ENCODE data around the gene TRIM46. TPM values are rescaled to one million over a fixed set of nuclear protein-coding genes. Genes with fewer than 3 reads are reported as not detected.
A peak's percentile ranks its signal among the peaks of the same experiment; 100 is the strongest.
"Not testable (repeated sequence)": the region's sequence is repeated elsewhere in the genome, so short reads cannot be mapped to it uniquely, and the experiment has no call there.

TRIM46 gene
- total RNA-seq, 3 donors from 2014 or later (not counting 1 experiment from before 2014, with no cell fraction given), result 0.94 to 4.9 (median 2.5) TPM

DNA sequence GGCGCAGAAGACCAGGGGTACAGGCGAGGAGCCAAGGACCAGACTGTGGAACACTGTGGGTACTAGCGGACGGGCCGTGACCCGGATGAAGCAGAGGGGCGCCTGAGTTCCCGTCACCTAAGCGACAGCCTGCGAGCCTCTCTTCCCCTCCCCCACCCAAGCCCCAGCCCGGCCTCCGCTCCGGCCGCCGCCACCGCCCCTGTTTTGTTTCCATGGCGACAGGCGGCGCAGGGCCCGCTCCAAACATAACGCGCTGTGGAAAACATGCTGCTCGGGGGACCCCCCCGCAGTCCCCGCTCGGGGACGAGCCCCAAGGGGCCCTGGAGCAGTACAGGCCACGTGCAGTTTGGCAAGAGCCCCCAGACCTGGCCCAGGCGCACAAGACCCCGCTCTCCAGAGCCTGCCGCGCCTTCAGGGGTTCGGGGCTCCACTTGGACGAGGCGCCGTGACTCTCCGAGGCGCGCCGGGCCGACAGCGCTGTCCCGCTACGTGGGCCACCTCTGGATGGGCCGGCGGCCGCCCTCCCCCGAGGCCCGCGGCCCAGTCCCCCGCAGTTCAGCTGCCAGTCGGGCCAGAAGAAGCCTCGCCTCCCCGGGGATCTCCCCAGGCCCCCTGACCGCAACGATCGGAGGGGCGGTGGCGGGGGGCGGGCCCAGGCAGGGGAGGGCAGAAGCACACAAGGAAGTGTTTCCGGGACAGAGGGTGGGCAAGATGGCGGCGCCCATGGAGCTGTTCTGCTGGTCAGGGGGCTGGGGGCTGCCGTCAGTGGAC, 35.1 kb downstream of the TRIM46 start, which contains the start of gene MTX1:
MTX1 (plus strand) TSS at position 155 of the 771 bp plus-strand sequence; CDS start at position 265, 110 bp downstream.
- H3K4me3 Mint-ChIP-seq, result peak within 1 kb of the TSS; percentile 94

DNA sequence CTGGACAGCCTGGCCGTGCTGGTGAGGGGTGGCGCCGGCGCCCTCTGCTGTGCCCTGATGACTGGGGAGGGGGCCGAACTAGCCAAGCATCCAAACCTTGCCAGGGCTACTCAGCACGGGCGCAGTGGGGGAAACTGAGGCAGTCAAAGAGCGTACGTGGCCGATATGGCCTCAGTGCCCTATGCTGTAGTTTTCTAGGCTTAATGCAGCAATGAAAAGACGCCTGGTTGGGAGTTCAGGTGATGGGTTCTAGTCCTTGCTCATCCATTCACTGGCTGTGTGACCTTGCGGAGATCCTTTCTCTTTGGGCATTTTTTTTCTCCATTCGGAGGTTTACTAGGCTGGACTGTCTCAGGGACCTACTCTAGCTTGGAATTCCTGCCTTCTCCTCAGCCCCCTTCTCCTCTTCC, 35.7 kb downstream of the TRIM46 start:
- ATAC-seq (no peak), DNase-seq (no peak)
- Histone ChIP-seq H3K9me3 (ENCODE audit: control insufficient read depth, insufficient read depth, low read length) (no peaks in the 10 kb centered on the region), H3K36me3 (ENCODE audit: control insufficient read depth, insufficient read depth, low read length) (no peaks in the 10 kb centered on the region), H3K4me1 (ENCODE audit: control insufficient read depth, insufficient read depth, low read length) (peaks cover 26% of the 10 kb centered on the region), H3K4me3 (ENCODE audit: low read length) (peak overlapping the region; percentile 81), H3K27me3 (ENCODE audit: control insufficient read depth, insufficient read depth, low read length) (no peaks in the 10 kb centered on the region), H3K27ac (ENCODE audit: low read length) (peak overlapping the region; percentile 100)
- H3K9me3 Mint-ChIP-seq, result no peaks in the 10 kb centered on the region
- peaks cover 25 to 33% of the 10 kb centered on the region in 2 donors for H3K4me1 Mint-ChIP-seq
- WGBS (ENCODE audit: insufficient coverage), result 6% methylated on average over 13 of the region's 13 CpGs
- peak overlapping the region; percentile 92 to 96 for H3K27ac Mint-ChIP-seq
- no peaks in the 10 kb centered on the region for H3K36me3 Mint-ChIP-seq
- no peaks in the 10 kb centered on the region for H3K27me3 Mint-ChIP-seq (ENCODE audit: low read depth in 2 of 2)
- H3K4me3 Mint-ChIP-seq, result peak overlapping the region; percentile 94
- intact Hi-C loops (cut with micrococcal nuclease), result loop anchor here (5.0 kb wide), 1 partner anchor 383 kb away; no protein-coding TSS in a partner anchor
- TF ChIP-seq, protein P1, sequence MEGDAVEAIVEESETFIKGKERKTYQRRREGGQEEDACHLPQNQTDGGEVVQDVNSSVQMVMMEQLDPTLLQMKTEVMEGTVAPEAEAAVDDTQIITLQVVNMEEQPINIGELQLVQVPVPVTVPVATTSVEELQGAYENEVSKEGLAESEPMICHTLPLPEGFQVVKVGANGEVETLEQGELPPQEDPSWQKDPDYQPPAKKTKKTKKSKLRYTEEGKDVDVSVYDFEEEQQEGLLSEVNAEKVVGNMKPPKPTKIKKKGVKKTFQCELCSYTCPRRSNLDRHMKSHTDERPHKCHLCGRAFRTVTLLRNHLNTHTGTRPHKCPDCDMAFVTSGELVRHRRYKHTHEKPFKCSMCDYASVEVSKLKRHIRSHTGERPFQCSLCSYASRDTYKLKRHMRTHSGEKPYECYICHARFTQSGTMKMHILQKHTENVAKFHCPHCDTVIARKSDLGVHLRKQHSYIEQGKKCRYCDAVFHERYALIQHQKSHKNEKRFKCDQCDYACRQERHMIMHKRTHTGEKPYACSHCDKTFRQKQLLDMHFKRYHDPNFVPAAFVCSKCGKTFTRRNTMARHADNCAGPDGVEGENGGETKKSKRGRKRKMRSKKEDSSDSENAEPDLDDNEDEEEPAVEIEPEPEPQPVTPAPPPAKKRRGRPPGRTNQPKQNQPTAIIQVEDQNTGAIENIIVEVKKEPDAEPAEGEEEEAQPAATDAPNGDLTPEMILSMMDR (IDR thresholded peaks at IDR 0.05), result no peak

More for the DNA sequence above, 35.1 kb downstream of the TRIM46 start, which contains the start of gene MTX1:
- peaks cover 25 to 33% of the 10 kb centered on the region in 2 donors for H3K4me1 Mint-ChIP-seq
- Histone ChIP-seq H3K9me3 (ENCODE audit: control insufficient read depth, insufficient read depth, low read length) (no peaks in the 10 kb centered on the region), H3K27ac (ENCODE audit: low read length) (peak within 1 kb of the TSS; percentile 100), H3K4me1 (ENCODE audit: control insufficient read depth, insufficient read depth, low read length) (peaks cover 26% of the 10 kb centered on the region), H3K4me3 (ENCODE audit: low read length) (peak within 1 kb of the TSS; percentile 81), H3K36me3 (ENCODE audit: control insufficient read depth, insufficient read depth, low read length) (no peaks in the 10 kb centered on the region), H3K27me3 (ENCODE audit: control insufficient read depth, insufficient read depth, low read length) (no peaks in the 10 kb centered on the region)
- WGBS (ENCODE audit: insufficient coverage), result under 1% methylated on average over 64 of the region's 64 CpGs
- TF ChIP-seq, protein P1 (IDR thresholded peaks at IDR 0.05), result no peak
- DNase-seq (peak; percentile 88 to 93), ATAC-seq (peak; percentile 80 to 94 (median 86))
- H3K9me3 Mint-ChIP-seq, result no peaks in the 10 kb centered on the region
- no peaks in the 10 kb centered on the region for H3K36me3 Mint-ChIP-seq
- no peaks in the 10 kb centered on the region for H3K27me3 Mint-ChIP-seq (ENCODE audit: low read depth in 2 of 2)
- peak within 1 kb of the TSS; percentile 92 to 96 for H3K27ac Mint-ChIP-seq
- intact Hi-C loops (cut with micrococcal nuclease), result loop anchor here (5.0 kb wide), 1 partner anchor 384 kb away; no protein-coding TSS in a partner anchor

DNA sequence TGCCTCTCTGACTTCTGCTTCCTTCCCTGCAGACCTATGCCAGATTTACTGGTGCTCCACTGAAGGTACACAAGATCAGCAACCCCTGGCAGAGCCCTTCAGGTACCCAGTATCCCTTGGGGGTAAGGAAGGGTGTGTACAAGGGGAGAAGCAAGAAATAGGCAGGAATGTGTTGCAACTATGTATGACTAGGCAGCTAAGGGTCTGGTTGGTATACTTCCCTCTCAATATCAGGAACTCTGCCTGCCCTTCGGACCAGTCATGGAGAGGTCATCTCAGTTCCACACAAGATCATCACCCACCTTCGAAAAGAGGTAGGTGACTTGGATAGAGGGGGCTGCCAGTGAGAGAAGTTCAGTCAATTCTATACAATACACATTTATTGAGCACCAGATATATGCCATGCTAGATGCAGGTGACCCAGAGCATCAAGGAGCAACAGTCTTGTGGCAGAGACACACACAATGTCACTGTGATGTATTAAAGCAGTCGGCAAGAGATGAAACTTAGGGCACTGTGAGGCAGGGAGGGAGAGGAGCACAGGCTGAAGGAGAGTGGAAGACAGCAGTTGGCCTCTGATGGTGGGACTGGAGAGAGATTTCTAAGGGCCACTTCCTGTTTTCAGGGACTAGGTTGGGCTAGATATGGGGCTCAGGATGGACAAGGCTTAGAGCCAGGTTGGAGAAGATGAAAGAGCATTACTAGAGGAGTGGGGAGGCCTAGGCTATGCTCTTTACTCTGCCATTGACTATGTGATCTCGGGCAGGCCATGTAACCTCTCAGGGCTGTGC, 36.9 kb downstream of the TRIM46 start:
- H3K36me3 Mint-ChIP-seq, result no peaks in the 10 kb centered on the region
- TF ChIP-seq, protein P1 (IDR thresholded peaks at IDR 0.05), result no peak
- no peak overlapping the region for H3K27ac ChIP-seq (ENCODE audit: low read length)
- H3K4me3 ChIP-seq (ENCODE audit: low read length), result no peak overlapping the region
- intact Hi-C loops (cut with micrococcal nuclease), result no loop called here
- no peaks in the 10 kb centered on the region for H3K27me3 Mint-ChIP-seq (ENCODE audit: low read depth in 2 of 2)
- WGBS (ENCODE audit: insufficient coverage), result 100% methylated on average over 3 of the region's 4 CpGs
- peaks cover 26% of the 10 kb centered on the region for H3K4me1 ChIP-seq (ENCODE audit: control insufficient read depth, insufficient read depth, low read length)
- no peaks in the 10 kb centered on the region for H3K9me3 Mint-ChIP-seq
- H3K27ac Mint-ChIP-seq, result peak overlapping the region; percentile 92 to 96
- H3K4me3 Mint-ChIP-seq, result peak overlapping the region; percentile 49
- H3K9me3 ChIP-seq (ENCODE audit: control insufficient read depth, insufficient read depth, low read length), result no peaks in the 10 kb centered on the region
- H3K4me1 Mint-ChIP-seq, result peaks cover 25 to 33% of the 10 kb centered on the region in 2 donors
- H3K36me3 ChIP-seq (ENCODE audit: control insufficient read depth, insufficient read depth, low read length), result no peaks in the 10 kb centered on the region
- H3K27me3 ChIP-seq (ENCODE audit: control insufficient read depth, insufficient read depth, low read length), result no peaks in the 10 kb centered on the region
- no peak for ATAC-seq
- DNase-seq, result no peak

DNA sequence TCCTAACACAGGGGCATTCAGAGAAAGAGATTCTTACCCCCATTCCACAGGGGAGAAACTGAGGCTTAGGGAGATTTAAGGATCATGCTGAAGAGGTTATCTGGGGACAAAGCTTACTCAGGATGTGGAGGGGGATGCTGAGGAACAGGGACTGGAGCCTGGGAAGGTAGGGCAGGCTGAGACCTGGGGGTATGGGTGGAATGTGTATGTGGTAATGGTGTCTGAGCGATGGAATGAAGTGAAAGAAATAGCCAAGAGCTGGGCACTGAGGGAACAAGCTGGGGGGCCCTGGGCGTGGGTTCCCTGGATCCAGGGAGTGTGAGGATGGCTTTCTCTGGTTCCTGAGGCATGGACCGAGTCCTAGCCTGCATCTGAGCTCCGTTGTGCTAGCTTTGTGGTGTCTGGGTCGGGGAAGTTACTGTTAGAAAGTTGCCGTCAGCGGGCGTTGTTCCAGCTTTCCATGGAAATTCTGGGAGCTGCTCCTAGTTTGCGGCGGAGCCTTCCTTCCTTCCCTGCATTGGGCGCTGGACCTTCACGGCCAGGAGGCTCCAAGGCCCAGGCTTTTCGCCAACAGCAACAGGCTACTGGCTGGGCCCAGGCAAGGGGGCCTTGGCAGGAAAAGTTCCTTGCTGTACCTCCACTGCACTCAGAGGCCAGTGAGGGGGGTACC, 37.9 kb downstream of the TRIM46 start:
- H3K4me3 Mint-ChIP-seq; H3K9me3 ChIP-seq (ENCODE audit: control insufficient read depth, insufficient read depth, low read length); DNase-seq; H3K9me3 Mint-ChIP-seq; H3K36me3 Mint-ChIP-seq; H3K4me3 ChIP-seq (ENCODE audit: low read length); ATAC-seq; H3K27ac Mint-ChIP-seq; H3K27me3 Mint-ChIP-seq (ENCODE audit: low read depth in 2 of 2); H3K27me3 ChIP-seq (ENCODE audit: control insufficient read depth, insufficient read depth, low read length); H3K36me3 ChIP-seq (ENCODE audit: control insufficient read depth, insufficient read depth, low read length); intact Hi-C loops (cut with micrococcal nuclease); H3K27ac ChIP-seq (ENCODE audit: low read length): not testable (repeated sequence)
- H3K4me1 ChIP-seq (ENCODE audit: control insufficient read depth, insufficient read depth, low read length), result peaks cover 26% of the 10 kb centered on the region
- 95% methylated on average over 12 of the region's 13 CpGs for WGBS (ENCODE audit: insufficient coverage)
- H3K4me1 Mint-ChIP-seq, result peaks cover 25 to 33% of the 10 kb centered on the region in 2 donors

DNA sequence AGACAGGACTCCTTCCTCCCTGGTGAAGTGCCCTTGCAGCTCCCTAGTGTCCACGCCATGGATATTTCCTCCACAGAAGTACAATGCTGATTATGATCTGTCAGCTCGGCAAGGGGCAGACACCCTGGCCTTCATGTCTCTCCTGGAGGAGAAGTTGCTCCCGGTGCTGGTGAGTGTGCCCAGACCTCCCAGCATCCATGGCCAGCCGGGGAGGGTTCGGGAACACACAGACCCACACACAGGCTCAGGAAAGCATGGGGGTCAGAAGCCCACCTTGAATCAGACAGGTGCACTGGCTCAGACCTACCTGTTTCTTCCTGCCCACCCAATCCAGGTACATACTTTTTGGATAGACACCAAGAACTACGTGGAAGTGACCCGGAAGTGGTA, 38.4 kb downstream of the TRIM46 start:
- 95% methylated on average over 5 of the region's 7 CpGs for WGBS (ENCODE audit: insufficient coverage)
- DNase-seq; H3K9me3 ChIP-seq (ENCODE audit: control insufficient read depth, insufficient read depth, low read length); H3K4me3 Mint-ChIP-seq; H3K36me3 ChIP-seq (ENCODE audit: control insufficient read depth, insufficient read depth, low read length); H3K36me3 Mint-ChIP-seq; H3K9me3 Mint-ChIP-seq; H3K27ac ChIP-seq (ENCODE audit: low read length); ATAC-seq; intact Hi-C loops (cut with micrococcal nuclease); H3K27ac Mint-ChIP-seq; H3K4me3 ChIP-seq (ENCODE audit: low read length); H3K27me3 Mint-ChIP-seq (ENCODE audit: low read depth in 2 of 2); H3K27me3 ChIP-seq (ENCODE audit: control insufficient read depth, insufficient read depth, low read length): not testable (repeated sequence)
- peaks cover 22 to 29% of the 10 kb centered on the region in 2 donors for H3K4me1 Mint-ChIP-seq
- H3K4me1 ChIP-seq (ENCODE audit: control insufficient read depth, insufficient read depth, low read length), result peaks cover 23% of the 10 kb centered on the region
